GM19463 (cell line): ENCODE results near the gene CX3CL1.
"Not testable (repeated sequence)": the region's sequence is repeated elsewhere in the genome, so short reads cannot be mapped to it uniquely, and the experiment has no call there.

Source experiments
- ATAC-seq: cut with Tn5 transposase; IDR thresholded peaks from one replicate; pipeline ENCODE4 v1.9.1; 2021; ENCODE audit warnings: mild to moderate bottlenecking, moderate library complexity; ENCODE audit not compliant: unreplicated experiment

The CX3CL1 gene

GRCh38 chr16:57372372-57373116 lies at the start of gene CX3CL1:
Gene CX3CL1, plus strand, starts transcription at chr16:57372490. Its CDS starts 79 bp downstream, at chr16:57372569.
- no peak for ATAC-seq

- ATAC-seq = no peak
Observed at GRCh38 chr16:57324749-57325148, 47.5 kb upstream of the CX3CL1 start.

GRCh38 chr16:57325458-57325857 lies 46.8 kb upstream of the CX3CL1 start:
- no peak for ATAC-seq

DNA sequence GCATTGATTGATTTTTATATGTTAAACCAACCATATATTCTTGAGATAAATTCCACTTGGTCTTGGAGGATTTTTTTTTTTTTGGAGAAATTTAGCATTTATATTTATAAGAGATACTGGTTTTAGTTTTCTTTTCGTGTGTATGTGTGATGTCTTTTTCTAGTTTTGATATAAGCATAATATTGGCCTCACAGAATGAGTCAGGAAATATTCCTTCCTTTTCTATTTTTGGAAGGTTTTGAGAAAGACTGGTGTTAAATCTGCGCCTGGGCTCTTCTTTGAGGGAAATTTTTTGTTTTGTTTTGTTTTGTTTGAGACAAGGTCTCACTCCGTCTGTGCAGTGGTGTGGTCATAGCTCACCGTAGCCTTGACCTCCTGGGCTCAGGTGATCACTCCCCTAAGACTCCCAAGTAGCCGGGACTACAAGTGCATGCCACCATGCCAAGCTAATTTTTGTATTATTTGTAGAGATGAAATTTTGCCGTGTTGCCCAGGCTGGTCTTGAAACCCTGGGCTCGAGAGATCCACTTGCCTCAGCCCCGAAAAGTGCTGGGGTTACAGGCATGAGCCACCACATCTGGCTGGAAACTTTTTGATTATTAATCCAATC lies 42.5 kb upstream of the CX3CL1 start:
- ATAC-seq = no peak

DNA sequence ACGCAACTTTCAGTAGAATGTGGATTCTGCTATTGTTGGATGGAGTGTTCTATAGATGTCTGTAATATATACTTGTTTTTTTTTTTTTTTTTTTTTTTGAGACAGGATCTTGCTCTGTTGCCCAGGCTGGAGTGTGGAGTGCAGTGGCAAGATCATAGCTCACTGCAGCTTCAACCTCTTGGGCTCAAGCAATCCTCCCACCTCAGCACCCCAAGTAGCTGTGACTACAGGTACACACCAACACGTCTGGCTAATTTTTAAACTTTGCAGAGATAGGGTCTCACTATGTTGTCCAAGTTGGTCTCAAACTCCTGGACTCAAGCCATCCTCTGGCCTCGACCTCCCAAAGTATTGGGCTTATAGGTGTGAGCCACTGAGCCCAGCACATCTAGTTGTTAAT lies 40.9 kb upstream of the CX3CL1 start:
- ATAC-seq = no peak

DNA sequence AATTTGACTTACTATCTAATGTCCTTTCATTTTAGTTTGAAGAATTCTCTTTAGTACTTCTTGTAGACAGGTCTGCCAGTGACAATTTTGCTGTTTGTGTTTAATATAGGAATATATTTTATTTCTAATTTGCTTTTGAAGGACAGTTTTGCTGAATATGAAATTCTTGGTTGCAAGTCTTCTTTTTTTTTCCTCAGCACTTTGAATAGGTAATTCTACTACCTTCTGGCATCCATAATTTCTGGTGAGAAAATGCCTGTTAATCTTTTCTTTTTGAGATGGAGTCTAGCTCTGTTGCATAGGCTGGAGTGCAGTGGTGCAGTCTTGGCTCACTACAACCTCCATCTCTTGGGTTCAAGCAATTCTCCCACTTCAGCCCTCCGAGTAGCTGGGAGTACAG lies 38.9 kb upstream of the CX3CL1 start:
- ATAC-seq = no peak

DNA sequence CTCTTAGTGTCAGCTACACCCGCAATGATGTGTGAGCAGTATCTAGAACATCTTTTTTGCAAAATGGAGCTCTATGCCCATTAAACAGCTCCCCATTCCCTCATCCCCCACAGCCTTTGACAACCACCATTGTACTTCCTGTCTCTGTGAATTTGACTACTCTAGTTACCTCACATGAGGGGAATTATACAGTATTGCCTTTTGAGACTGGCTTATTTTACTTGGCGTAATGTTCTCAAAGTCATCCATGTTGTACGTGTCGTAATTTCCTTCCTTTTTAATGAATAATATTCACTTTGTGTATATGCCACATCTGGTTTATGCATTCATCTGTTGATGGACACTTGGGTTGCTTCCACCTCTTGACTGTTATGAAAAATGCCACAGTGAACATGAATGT lies 36.9 kb upstream of the CX3CL1 start:
- ATAC-seq = no peak

DNA sequence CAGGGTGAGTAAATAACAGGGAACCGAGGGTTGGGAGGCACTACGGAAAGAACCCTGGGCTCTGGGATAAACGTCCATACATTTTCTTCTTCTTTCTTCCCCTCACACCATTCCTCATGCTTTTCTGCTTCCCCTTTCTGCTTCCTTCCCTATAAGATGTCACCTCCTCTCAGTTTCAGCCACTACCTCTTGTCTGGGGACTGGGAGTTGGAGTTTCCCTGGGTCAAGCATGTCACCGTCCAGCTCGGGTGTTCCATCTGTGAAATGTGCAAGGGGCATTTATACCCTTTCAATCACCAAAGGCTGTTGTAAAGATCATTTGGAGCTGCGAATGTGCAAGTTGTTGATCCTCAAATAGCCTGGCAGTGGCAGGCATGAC lies 31.2 kb upstream of the CX3CL1 start:
- ATAC-seq = no peak

GRCh38 chr16:57341441-57342303 lies 30.6 kb upstream of the CX3CL1 start:
- ATAC-seq = no peak

- ATAC-seq = not testable (repeated sequence)
Observed at GRCh38 chr16:57342606-57343005, 29.7 kb upstream of the CX3CL1 start.

DNA sequence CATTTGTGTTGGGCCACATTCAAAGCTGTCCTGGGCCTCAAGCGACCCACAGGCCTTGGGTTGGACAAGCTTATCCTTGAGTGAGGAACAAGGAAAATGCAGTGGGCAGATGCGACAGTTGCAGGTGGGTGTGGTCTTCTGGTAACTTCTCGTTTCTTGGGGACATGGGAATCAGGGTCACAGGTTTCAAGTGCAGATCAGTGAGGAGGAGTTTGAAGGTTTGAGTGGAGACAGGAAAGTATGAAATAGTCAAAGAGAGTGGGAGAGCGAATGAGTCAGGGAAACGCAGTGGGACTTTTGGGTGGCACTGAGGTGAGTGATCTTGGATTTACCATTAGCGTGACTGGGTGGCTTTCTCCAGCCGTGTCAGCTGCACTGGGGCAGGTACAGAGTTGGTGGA lies 29.1 kb upstream of the CX3CL1 start:
- no peak for ATAC-seq

DNA sequence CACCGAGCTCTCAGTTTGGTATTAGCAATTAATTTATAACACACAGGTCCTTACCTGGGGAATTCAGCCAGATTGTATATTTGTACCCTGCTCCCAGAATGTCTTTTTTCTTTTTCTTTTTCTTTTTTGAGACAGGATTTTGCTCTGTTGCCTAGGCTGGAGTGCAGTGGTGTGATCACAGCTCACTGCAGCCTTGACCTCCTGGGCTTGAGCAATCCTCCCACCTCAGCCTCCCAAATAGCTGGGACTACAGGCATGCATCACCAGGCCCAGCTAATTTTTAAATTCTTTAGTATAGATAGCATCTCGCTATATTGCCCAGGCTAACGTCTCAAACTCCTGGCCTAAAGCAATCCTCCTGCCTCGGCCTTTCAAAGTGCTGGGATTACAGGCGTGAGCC lies 28.2 kb upstream of the CX3CL1 start:
- ATAC-seq = not testable (repeated sequence)

DNA sequence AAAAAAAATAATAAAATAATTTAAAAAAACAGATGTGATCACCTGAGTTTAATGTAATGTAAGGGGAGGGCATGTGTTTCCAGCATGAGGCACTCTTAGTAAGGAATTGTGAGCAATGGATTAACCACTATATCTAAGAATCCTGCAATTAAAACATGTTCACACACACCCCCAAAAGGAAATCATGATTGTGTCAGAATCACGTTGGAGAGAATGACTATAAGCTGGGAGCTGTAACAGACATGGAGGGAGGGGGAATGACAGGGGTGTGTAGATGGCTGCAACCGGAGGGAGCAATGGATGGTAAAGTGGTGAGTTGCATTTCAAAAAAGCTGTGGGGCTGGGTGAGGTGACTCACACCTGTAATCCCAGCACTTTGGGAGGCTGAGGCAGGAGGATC lies 27.3 kb upstream of the CX3CL1 start:
- no peak for ATAC-seq

GRCh38 chr16:57345666-57346204 lies 26.6 kb upstream of the CX3CL1 start:
- ATAC-seq = no peak

DNA sequence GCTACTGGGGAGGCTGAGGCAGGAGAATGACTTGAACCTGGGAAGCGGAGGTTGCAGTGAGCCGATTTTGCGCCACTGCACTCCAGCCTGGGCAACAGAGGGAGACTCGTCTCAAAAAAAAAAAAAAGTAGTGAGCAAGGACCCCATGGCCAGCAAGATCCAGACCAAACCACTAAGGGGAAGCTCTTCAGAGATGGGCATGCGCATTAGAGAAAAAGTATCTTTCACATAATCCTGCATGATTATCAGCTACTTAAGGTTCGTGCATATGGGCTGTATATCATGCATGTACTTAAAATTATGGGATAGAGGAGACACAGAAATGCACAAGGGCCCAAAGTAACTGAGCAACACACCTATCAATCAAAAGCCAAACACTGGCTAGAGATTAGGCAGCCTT lies 24.4 kb upstream of the CX3CL1 start:
- ATAC-seq = no peak

- ATAC-seq = no peak
Observed at GRCh38 chr16:57348327-57348726, 24.0 kb upstream of the CX3CL1 start.

- ATAC-seq = peak; percentile 92
Observed at GRCh38 chr16:57349212-57350031, 22.9 kb upstream of the CX3CL1 start.

- no peak for ATAC-seq
Observed at GRCh38 chr16:57352636-57353047, 19.6 kb upstream of the CX3CL1 start.

GRCh38 chr16:57354311-57354710 lies 18.0 kb upstream of the CX3CL1 start:
- ATAC-seq = no peak

DNA sequence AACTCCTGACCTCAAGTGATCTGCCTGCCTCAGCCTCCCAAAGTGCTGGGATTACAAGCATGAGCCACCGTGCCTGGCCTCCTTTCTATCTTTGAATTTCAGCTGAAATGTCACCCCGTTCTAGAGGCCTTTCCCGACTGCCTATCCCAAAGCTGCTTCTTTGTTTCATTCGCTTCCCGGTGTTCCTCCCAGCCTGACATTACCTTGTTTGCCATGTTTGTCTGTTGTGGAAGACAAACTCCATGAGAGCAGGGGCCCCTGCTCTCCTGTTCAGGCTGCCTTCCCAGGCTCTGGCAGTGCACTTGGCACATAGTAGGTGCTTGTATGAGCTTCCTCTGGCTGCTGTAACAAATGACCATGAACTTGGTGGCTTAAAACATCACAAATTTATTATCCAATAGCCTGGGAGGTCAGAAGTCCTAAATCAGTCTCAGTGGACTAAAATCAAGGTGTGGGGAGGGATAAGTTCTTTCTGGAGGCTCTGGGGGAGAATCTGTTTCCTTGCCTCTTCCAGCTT lies 16.3 kb upstream of the CX3CL1 start:
- ATAC-seq = no peak
